Keratinocyte (primary cell): ENCODE results near the gene GABRR2. TPM values are rescaled to one million over a fixed set of nuclear protein-coding genes. Genes with fewer than 3 reads are reported as not detected.

Experiments used
- DNase-seq: peaks from one replicate; pipeline ENCODE4 v3.0.0-alpha.2; 2011; ENCODE audit warnings: low read depth, missing footprints, low spot score
- FAIRE-seq: peaks from 2 replicates; lab custom pipeline; 2011; peaks lifted over from hg19 to GRCh38; lab: Jason Lieb, UNC
- H2AFZ ChIP-seq: 2 replicates; pipeline ENCODE4 v1.6.0; 2012; ENCODE audit warnings: low read length, control low read depth, inconsistent platforms; ENCODE audit not compliant: control insufficient read depth
- H3K27ac ChIP-seq: 2 replicates; pipeline ENCODE4 v1.5.1; 2011; ENCODE audit warnings: low read length; ENCODE audit not compliant: control insufficient read depth, insufficient read depth
- H3K27me3 ChIP-seq: 3 replicates; pipeline ENCODE4 v1.6.0; 2011; ENCODE audit warnings: low read length; ENCODE audit not compliant: control insufficient read depth, insufficient read depth; ENCODE audit errors: extremely low read depth
- H3K36me3 ChIP-seq, 2 experiments: 2 replicates in 1 of 2; 3 replicates in 1 of 2; pipeline ENCODE4 v1.5.1; 2011; ENCODE audit warnings: low read length in 2 of 2, mild to moderate bottlenecking in 1 of 2; ENCODE audit not compliant: control insufficient read depth in 2 of 2, insufficient read depth in 2 of 2; ENCODE audit errors: extremely low read depth in 1 of 2
- H3K4me1 ChIP-seq: 3 replicates; pipeline ENCODE4 v1.5.1; 2011; ENCODE audit warnings: low read length; ENCODE audit not compliant: control insufficient read depth, insufficient read depth; ENCODE audit errors: extremely low read depth
- H3K4me2 ChIP-seq: 3 replicates; pipeline ENCODE4 v1.6.0; 2011; ENCODE audit warnings: low read depth, low read length; ENCODE audit not compliant: control insufficient read depth, insufficient read depth; ENCODE audit errors: extremely low read depth
- H3K4me3 ChIP-seq, 3 experiments: fragments of 200-600 bp in 1 of 3; sonication (generic) in 1 of 3; 2 replicates in 2 of 3; 3 replicates in 1 of 3; pipeline ENCODE4 v1.5.1; 2011 to 2016; ENCODE audit warnings: low read length in 3 of 3, mild to moderate bottlenecking in 3 of 3, control low read depth in 2 of 3, inconsistent platforms in 1 of 3, low read depth in 1 of 3, mixed read lengths in 1 of 3, mixed run types in 1 of 3, moderate library complexity in 1 of 3; ENCODE audit not compliant: control insufficient read depth in 2 of 3, insufficient read depth in 2 of 3; ENCODE audit errors: extremely low read depth in 1 of 3
- H3K79me2 ChIP-seq: 2 replicates; pipeline ENCODE4 v1.6.0; 2012; ENCODE audit warnings: low read length; ENCODE audit not compliant: control insufficient read depth, insufficient read depth
- H3K9ac ChIP-seq: 3 replicates; pipeline ENCODE4 v1.6.0; 2011; ENCODE audit warnings: low read length; ENCODE audit not compliant: control insufficient read depth, insufficient read depth; ENCODE audit errors: extremely low read depth
- H3K9me1 ChIP-seq: 3 replicates; pipeline ENCODE4 v1.6.0; 2011; ENCODE audit warnings: low read length; ENCODE audit not compliant: control insufficient read depth, insufficient read depth; ENCODE audit errors: extremely low read depth
- H3K9me3 ChIP-seq: 2 replicates; pipeline ENCODE4 v1.5.1; 2012; ENCODE audit warnings: low read depth, low read length; ENCODE audit not compliant: control insufficient read depth
- H4K20me1 ChIP-seq: 3 replicates; pipeline ENCODE4 v1.6.0; 2011; ENCODE audit warnings: low read length; ENCODE audit not compliant: control insufficient read depth, insufficient read depth; ENCODE audit errors: extremely low read depth
- CTCF ChIP-seq, 3 experiments: IDR thresholded peaks in 1 of 3; conservative IDR thresholded peaks in 1 of 3; optimal IDR thresholded peaks in 1 of 3; 2 replicates in 2 of 3; 3 replicates in 1 of 3; pipeline versions ENCODE3 to v1.5.1; 2011; ENCODE audit warnings: low read length in 3 of 3, mild to moderate bottlenecking in 3 of 3, moderate library complexity in 2 of 3, control low read depth in 1 of 3, inconsistent platforms in 1 of 3; ENCODE audit not compliant: insufficient read depth in 2 of 3; ENCODE audit errors: extremely low read depth in 1 of 3
- EZH2 ChIP-seq: IDR thresholded peaks from one replicate; pipeline ENCODE4 v1.6.1; 2012; ENCODE audit warnings: inconsistent platforms, mild to moderate bottlenecking, low read length, moderate library complexity
- dilution Hi-C: fragments of 300-500 bp; cut with MboI; formaldehyde crosslinking; loops from one replicate; pipeline ENCODE4 v1.7.0; 2020; ENCODE audit warnings: low sequenced_read_pairs; ENCODE audit not compliant: extremely low pct_ligation_motif_present
- polyA plus RNA-seq, 5 experiments: library from polyadenylated mRNA; depleted of rRNA in 3 of 5; stranded (reverse) in 3 of 5; stranded (forward) in 1 of 5; unstranded in 1 of 5; fragments of >200 nt; gene quantifications; 1 replicate in 1 of 5; 2 replicates in 3 of 5; 3 replicates in 1 of 5; pipeline versions ENCODE4 v1.2.1 to v1.2.3, GENCODE V29; 2011 to 2012; ENCODE audit warnings: missing spikeins in 2 of 5, low read depth in 1 of 5, low replicate concordance in 1 of 5

GABRR2 gene
- polyA plus RNA-seq, 1 donor (not counting 4 experiments of a cell fraction or from before 2014, with no cell fraction given) = 0.03 TPM

GRCh38 chr6:89350281-89350966 lies 35.3 kb upstream of the GABRR2 start:
- Histone ChIP-seq H3K27ac (no peak overlapping the region), H3K27me3 (no peaks in the 10 kb centered on the region), H2AFZ (no peak overlapping the region), H3K4me1 (peaks cover 11% of the 10 kb centered on the region), H3K4me2 (peak overlapping the region; percentile 51), H3K9me1 (no peaks in the 10 kb centered on the region), H3K79me2 (peaks cover 32% of the 10 kb centered on the region), H3K9me3 (no peaks in the 10 kb centered on the region), H4K20me1 (no peaks in the 10 kb centered on the region), H3K9ac (no peak overlapping the region), H3K36me3 (no peaks in the 10 kb centered on the region), H3K4me3 (no peak overlapping the region)
- DNase-seq (no peak), FAIRE-seq (no peak)
- dilution Hi-C loops = no loop called here
- TF ChIP-seq EZH2 (no peak), CTCF (optimal IDR thresholded peaks at IDR 0.05 in 1 of 3, IDR thresholded peaks at IDR 0.05 in 1 of 3, conservative IDR thresholded peaks at IDR 0.05 in 1 of 3; ENCODE audit: extremely low read depth in 1 of 3, insufficient read depth in 2 of 3, low read length in 3 of 3) (no peak)

GRCh38 chr6:89348372-89348771 lies 33.3 kb upstream of the GABRR2 start:
- dilution Hi-C loops = no loop called here
- H3K27ac ChIP-seq = no peak overlapping the region
- H3K79me2 ChIP-seq = peaks cover 38% of the 10 kb centered on the region
- no peak overlapping the region for H3K9ac ChIP-seq
- no peak overlapping the region for H3K4me3 ChIP-seq
- no peak overlapping the region for H2AFZ ChIP-seq
- no peaks in the 10 kb centered on the region for H4K20me1 ChIP-seq
- H3K27me3 ChIP-seq = no peaks in the 10 kb centered on the region
- peaks cover 11% of the 10 kb centered on the region for H3K4me1 ChIP-seq
- no peaks in the 10 kb centered on the region for H3K9me1 ChIP-seq
- H3K4me2 ChIP-seq = no peak overlapping the region
- no peaks in the 10 kb centered on the region for H3K9me3 ChIP-seq
- H3K36me3 ChIP-seq = no peaks in the 10 kb centered on the region
- FAIRE-seq = no peak
- DNase-seq = no peak
- no peak for TF ChIP-seq CTCF (optimal IDR thresholded peaks at IDR 0.05 in 1 of 3, IDR thresholded peaks at IDR 0.05 in 1 of 3, conservative IDR thresholded peaks at IDR 0.05 in 1 of 3; ENCODE audit: extremely low read depth in 1 of 3, insufficient read depth in 2 of 3, low read length in 3 of 3)
- no peak for TF ChIP-seq EZH2
